ENCODE measurements around the gene RNF130.

- TF ChIP-seq, protein P1, sequence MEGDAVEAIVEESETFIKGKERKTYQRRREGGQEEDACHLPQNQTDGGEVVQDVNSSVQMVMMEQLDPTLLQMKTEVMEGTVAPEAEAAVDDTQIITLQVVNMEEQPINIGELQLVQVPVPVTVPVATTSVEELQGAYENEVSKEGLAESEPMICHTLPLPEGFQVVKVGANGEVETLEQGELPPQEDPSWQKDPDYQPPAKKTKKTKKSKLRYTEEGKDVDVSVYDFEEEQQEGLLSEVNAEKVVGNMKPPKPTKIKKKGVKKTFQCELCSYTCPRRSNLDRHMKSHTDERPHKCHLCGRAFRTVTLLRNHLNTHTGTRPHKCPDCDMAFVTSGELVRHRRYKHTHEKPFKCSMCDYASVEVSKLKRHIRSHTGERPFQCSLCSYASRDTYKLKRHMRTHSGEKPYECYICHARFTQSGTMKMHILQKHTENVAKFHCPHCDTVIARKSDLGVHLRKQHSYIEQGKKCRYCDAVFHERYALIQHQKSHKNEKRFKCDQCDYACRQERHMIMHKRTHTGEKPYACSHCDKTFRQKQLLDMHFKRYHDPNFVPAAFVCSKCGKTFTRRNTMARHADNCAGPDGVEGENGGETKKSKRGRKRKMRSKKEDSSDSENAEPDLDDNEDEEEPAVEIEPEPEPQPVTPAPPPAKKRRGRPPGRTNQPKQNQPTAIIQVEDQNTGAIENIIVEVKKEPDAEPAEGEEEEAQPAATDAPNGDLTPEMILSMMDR (IDR thresholded peaks at IDR 0.05): no peak
- no peak for TF ChIP-seq POLR2A (IDR thresholded peaks at IDR 0.05)
These were observed 11.4 kb downstream of the RNF130 start for GRCh38 chr5:180060192-180060591.
